HG02763 (cell line): ENCODE data around the gene TMEM127.

ENCODE experiments used
- ATAC-seq: cut with Tn5 transposase; IDR thresholded peaks from one replicate; pipeline ENCODE4 v1.9.1; 2021; ENCODE audit warnings: mild to moderate bottlenecking, moderate library complexity; ENCODE audit not compliant: unreplicated experiment

Gene TMEM127

GRCh38 chr2:96207774-96208142, 58.0 kb downstream of the TMEM127 start:
- peak; percentile 7 for ATAC-seq

GRCh38 chr2:96207073-96207773, 58.6 kb downstream of the TMEM127 start:
- ATAC-seq, result no peak

GRCh38 chr2:96205888-96206287, 59.9 kb downstream of the TMEM127 start:
- ATAC-seq, result no peak

GRCh38 chr2:96204836-96205624, 60.8 kb downstream of the TMEM127 start:
- no peak for ATAC-seq

GRCh38 chr2:96203130-96204028, 62.4 kb downstream of the TMEM127 start:
- no peak for ATAC-seq

GRCh38 chr2:96202152-96202854, 63.5 kb downstream of the TMEM127 start:
- no peak for ATAC-seq

- ATAC-seq, result no peak
Observed at GRCh38 chr2:96201338-96201737, 64.5 kb downstream of the TMEM127 start.

GRCh38 chr2:96198921-96199320, 66.9 kb downstream of the TMEM127 start:
- ATAC-seq, result no peak
